ENCODE data around the gene XPO6. TPM values are rescaled to one million over a fixed set of nuclear protein-coding genes. Genes with fewer than 3 reads are reported as not detected.

The XPO6 gene
- total RNA-seq, 1 experiment from 2014 or later, result 106 TPM

DNA sequence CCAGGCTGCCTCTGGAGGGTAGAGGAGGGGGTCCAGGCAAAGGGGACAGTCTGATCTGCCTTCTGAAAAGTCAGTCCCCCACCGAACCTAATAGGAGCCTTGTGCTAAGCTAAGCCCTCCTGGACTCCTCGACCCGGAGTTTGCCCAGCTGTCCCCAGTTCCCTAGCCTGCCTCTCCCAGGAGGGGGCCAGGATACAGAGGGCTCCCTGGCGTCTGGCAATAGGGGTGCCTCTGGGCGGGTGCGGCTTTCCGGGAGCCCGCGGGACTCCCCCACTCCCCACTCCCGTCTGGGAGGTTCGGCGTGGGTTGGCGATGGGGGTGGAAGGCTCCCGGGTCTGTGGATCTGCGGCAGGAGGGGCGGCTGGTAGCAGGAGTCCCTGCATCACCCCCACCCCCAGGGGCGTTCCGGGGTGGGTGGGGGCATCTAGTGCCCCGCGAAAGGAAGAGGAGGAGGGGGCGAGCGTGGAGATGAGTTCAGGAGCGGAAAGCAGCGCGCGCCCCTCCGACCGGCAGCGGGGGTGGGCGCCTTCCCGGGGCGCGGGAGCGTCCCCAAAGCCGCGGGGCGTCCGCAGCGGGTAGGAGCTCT lies 149.4 kb downstream of the XPO6 start:
- intact Hi-C loops (cut with micrococcal nuclease), result no loop called here
- no peak for DNase-seq
- Histone ChIP-seq H3F3A (ENCODE audit: low read length, unreplicated experiment) (no peaks in the 10 kb centered on the region), H3K4me3 (ENCODE audit: low read length) (no peak overlapping the region), H3K27ac (ENCODE audit: low read length) (no peak overlapping the region), H3K27me3 (ENCODE audit: low read length) (peaks cover 56% of the 10 kb centered on the region), H3K4me2 (ENCODE audit: low read length) (no peak overlapping the region), H4K20me1 (ENCODE audit: low read length) (no peaks in the 10 kb centered on the region), H3K9me3 (ENCODE audit: low read length) (no peaks in the 10 kb centered on the region), H3K79me2 (ENCODE audit: low read length) (no peaks in the 10 kb centered on the region), H3K9me2 (replicated peaks; ENCODE audit: low read length) (no peaks in the 10 kb centered on the region), H3K36me3 (ENCODE audit: low read depth, low read length) (no peaks in the 10 kb centered on the region), H3K4me1 (ENCODE audit: insufficient read depth, low read length) (no peaks in the 10 kb centered on the region), H2AFZ (ENCODE audit: low read length) (no peak overlapping the region), H3K9ac (ENCODE audit: low read length) (no peak overlapping the region)
- TF ChIP-seq EZH2 (IDR thresholded peaks at IDR 0.05; ENCODE audit: low read length, unreplicated experiment) (no peak), EZH2phosphoT487 (IDR thresholded peaks at IDR 0.05; ENCODE audit: borderline replicate concordance, low read length) (no peak)
- TF ChIP-seq, protein P1, sequence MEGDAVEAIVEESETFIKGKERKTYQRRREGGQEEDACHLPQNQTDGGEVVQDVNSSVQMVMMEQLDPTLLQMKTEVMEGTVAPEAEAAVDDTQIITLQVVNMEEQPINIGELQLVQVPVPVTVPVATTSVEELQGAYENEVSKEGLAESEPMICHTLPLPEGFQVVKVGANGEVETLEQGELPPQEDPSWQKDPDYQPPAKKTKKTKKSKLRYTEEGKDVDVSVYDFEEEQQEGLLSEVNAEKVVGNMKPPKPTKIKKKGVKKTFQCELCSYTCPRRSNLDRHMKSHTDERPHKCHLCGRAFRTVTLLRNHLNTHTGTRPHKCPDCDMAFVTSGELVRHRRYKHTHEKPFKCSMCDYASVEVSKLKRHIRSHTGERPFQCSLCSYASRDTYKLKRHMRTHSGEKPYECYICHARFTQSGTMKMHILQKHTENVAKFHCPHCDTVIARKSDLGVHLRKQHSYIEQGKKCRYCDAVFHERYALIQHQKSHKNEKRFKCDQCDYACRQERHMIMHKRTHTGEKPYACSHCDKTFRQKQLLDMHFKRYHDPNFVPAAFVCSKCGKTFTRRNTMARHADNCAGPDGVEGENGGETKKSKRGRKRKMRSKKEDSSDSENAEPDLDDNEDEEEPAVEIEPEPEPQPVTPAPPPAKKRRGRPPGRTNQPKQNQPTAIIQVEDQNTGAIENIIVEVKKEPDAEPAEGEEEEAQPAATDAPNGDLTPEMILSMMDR (conservative IDR thresholded peaks at IDR 0.05; ENCODE audit: low read depth, low read length), result no peak
- no peak for ATAC-seq
- POLR2A ChIA-PET (ENCODE audit: unreplicated experiment), result no interaction called here
- CTCF ChIA-PET, result no interaction called here
- BruUV-seq (replicated peaks), result no TSS peak

DNA sequence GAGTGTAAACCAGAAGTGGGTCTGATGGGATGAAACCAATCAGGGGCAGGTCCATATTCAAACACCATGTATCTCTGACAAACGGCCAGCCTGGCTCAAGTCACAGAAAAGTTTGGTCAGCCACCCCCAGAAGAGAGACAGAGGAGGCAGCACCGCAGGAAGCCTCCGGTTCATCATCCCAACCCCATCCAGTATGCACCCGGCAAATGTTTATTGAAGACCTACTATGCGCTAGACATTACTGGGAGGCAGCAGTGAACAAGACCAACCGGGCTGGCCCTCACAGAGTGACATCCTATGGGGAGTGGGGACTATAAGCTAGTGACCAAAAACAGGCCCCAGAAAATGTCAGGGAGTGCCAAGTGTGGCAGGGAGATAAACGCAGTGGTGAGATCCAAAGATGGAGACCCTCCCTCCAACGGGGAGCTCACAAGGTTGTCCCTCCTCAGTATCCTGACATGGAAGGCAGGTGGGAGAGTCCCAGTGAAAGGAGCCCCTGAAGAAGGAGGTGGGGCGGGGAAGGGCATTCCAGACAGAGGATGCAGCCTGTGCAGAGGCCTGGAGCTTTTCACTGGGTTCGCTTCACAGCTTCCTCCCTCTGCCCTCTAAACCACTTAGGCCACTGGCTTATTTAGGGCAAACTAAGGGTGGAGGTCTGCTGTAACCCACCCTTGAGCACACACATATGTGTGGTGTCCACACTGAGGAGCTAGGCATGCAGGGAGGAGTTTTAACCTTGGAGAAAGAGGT lies 150.2 kb downstream of the XPO6 start:
- H3K9me2 ChIP-seq (replicated peaks; ENCODE audit: low read length), result no peaks in the 10 kb centered on the region
- no peak for DNase-seq
- ChIA-PET POLR2A (ENCODE audit: unreplicated experiment) (no interaction called here), CTCF (no interaction called here)
- H3K36me3 ChIP-seq (ENCODE audit: low read depth, low read length), result no peaks in the 10 kb centered on the region
- H3K27ac ChIP-seq (ENCODE audit: low read length), result no peak overlapping the region
- no peaks in the 10 kb centered on the region for H3K4me1 ChIP-seq (ENCODE audit: insufficient read depth, low read length)
- H2AFZ ChIP-seq (ENCODE audit: low read length), result no peak overlapping the region
- no peaks in the 10 kb centered on the region for H3K9me3 ChIP-seq (ENCODE audit: low read length)
- no peaks in the 10 kb centered on the region for H4K20me1 ChIP-seq (ENCODE audit: low read length)
- H3K27me3 ChIP-seq (ENCODE audit: low read length), result peaks cover 56% of the 10 kb centered on the region
- TF ChIP-seq EZH2phosphoT487 (IDR thresholded peaks at IDR 0.05; ENCODE audit: borderline replicate concordance, low read length) (no peak), EZH2 (IDR thresholded peaks at IDR 0.05; ENCODE audit: low read length, unreplicated experiment) (no peak)
- TF ChIP-seq, protein P1 (conservative IDR thresholded peaks at IDR 0.05; ENCODE audit: low read depth, low read length), result no peak
- ATAC-seq, result no peak
- H3K9ac ChIP-seq (ENCODE audit: low read length), result no peak overlapping the region
- no peak overlapping the region for H3K4me3 ChIP-seq (ENCODE audit: low read length)
- intact Hi-C loops (cut with micrococcal nuclease), result no loop called here
- no peak overlapping the region for H3K4me2 ChIP-seq (ENCODE audit: low read length)
- no TSS peak for BruUV-seq (replicated peaks)
- H3K79me2 ChIP-seq (ENCODE audit: low read length), result no peaks in the 10 kb centered on the region
- no peaks in the 10 kb centered on the region for H3F3A ChIP-seq (ENCODE audit: low read length, unreplicated experiment)

All from PC-3 (cell line).